GM10847 (cell line): ENCODE results near the gene ZNF598.

Experiments used
- POLR2A ChIP-seq: IDR thresholded peaks from 2 replicates; pipeline ENCODE4 v1.6.1; 2011; ENCODE audit not compliant: insufficient read length; ENCODE audit errors: extremely low read depth

The ZNF598 gene

DNA sequence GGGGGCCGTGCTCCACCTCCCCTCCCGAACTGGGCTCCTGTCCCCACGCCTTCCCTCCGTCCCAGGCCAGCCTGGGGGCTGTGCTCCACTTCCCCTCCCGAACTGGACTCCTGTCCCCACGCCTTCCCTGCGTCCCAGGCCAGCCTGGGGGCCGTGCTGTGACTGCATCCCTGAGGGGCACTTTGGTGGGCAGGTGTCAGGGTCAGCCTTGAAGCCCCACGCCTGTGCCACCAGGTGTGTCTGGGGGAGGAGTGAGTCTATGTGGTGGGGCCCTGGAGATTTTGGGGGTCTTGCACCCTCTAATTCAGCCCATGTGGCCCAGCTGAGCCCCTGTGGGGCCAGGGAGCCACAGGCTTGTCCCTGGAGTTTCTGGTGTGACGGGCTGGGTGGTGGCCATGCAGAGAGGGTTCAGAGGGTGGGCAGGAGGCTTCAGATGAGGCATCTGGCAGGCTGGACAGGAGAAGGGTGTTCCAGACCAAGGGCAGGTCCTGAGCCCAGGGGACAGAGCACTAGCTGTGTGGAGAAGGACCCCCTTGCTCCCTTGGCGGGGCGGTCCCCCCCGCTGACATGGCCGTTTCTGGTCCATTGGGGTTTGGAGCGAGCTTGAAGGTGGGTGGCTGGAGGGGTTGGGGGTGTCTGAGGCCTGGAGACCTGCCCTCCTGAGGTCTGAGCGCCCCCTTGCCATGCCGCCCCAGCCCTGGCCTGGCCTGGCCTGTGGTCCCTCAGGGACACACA, 25.2 kb upstream of the ZNF598 start:
- TF ChIP-seq POLR2A = no peak

DNA sequence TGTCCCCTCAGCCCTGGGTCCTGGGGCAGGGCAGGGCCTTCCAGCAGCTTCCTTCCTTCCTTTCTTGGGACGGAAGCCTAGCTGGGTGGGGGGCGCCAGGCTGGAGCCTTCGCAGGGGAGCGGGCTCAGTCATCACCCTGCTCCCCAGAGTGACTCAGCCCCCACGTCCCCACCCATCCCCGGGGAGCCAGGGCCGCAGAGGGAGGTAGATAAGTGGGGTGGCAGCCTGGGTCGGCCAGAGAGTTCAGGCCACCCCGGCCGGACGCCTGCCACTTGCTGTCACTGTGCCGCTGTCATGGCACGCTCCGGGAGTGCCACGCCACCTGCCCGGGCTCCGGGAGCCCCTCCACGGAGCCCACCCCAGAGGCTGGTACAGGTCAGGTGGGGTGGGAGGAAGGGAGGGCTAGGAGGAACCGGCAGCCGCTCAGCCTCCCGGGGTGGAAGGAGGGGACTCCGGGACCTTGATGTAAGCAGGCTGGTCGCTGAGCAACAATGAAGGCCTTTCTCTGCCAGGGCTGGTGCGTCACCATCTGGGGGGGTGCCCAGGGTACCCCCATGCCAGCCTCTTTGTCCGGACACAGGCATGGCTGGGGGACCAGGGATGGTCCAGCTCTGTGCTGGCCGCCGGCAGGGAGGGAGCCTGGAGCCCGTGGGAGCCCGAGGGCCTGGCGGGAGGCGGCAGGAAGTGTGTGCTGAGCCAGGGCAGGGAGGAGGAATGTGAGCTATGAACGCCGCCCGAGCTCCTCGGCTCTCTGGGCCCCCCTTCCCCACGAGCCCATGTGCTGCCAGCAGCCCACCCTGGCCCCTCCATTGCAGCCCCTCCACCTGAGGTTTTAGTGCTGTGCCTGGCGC, 23.7 kb upstream of the ZNF598 start:
- no peak for TF ChIP-seq POLR2A

DNA sequence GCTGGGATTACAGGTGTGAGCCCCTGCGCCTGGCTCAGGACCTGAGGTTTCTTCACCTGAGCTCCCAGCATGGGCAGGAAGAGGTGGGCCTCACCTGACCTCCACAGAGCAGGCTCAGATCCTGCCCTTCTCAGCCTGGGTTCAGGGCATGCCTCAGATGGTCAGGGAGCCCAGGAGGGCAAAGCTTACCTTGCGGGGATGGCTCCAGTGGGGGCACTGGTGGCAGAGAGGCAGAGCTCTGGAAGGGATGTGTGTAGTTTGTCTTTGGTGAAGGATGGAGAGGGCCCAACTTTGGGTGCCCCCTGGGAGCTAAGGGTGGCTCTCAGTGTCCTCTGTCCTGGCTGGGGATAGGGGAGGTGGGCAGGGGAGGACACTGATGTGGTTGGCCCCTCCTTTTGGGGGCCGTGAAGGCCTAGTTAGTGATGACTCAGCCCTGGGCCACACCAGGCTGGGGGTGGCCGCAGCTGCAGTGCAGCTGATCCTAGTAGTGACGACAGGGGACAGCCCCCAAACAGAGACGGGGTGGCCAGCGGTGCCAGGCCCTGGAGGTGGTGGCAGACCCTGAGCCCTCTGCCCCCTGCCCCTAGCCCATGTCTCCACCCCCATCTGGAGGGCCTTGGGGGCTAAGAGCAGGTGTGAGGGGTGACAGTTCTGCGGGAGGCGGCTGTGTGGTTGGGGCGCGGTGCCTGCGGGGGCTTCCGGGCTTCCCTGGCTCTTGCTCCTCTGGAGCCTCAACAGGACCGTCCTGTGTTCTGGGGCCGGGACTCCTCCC, 22.9 kb upstream of the ZNF598 start:
- no peak for TF ChIP-seq POLR2A

DNA sequence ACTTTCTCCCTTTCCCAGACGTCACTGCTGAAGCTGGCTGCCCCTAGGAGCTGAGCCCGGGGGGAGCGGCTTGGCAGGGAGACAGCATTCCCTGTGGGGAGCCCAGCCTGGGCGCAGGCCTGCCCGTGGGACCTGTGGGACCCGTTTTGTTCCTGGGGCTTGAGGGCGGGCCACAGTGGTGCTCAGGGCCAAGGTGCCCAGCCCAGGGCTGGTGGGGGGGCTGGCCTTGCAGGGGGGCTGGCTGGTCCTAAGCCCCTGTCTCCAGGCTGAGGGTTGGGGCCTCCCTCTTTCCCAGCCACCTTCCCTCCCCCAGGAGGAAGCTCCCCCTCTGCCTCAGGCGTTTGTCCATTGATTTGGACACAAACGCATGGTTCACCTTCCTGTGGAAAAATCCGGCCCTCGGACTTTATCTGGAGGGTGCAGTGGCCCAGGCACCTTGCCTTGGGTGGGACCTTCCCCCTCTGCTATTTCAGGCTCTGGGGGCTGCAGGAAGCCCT, 21.5 kb upstream of the ZNF598 start:
- TF ChIP-seq POLR2A = no peak

DNA sequence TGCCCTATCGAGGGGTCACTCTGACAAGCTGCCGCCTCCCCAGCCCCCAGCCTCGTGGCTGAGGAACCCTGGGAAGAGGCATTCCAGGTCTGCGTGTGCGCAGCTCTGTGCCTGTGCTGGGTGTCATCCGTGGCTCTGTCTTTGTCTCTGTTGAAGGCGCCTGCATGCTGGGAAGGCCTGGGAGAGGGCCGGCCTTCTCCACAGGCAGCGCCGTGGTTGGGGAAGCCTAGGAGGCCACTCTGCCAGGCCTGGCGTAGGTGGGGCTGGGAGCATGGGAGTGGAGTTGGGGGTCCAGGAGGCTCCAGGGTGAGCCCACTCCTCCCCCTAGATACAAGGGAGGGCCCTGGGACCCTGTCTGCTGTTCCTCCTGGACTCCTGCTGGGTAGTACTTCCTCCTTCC, 20.4 kb upstream of the ZNF598 start:
- no peak for TF ChIP-seq POLR2A

DNA sequence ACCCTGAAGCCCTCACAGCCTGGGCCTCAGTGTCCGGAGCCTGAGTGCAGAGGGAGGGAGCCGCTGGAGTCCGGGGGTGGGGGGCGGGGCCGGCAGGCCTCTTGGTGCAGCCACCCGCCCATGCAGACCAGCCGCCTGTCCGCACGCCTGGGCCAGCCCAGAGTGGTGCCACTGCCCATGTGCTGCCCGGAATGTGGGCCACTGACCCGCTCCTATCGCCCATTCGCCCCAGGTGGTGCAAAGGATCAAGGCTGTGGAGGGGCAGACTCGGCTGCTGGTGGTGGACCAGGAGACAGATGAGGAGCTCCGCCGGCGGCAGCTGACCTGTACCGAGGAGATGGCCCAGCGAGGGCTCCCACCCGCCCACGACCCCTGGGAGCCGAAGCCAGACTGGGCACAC, 19.7 kb upstream of the ZNF598 start:
- TF ChIP-seq POLR2A = no peak

DNA sequence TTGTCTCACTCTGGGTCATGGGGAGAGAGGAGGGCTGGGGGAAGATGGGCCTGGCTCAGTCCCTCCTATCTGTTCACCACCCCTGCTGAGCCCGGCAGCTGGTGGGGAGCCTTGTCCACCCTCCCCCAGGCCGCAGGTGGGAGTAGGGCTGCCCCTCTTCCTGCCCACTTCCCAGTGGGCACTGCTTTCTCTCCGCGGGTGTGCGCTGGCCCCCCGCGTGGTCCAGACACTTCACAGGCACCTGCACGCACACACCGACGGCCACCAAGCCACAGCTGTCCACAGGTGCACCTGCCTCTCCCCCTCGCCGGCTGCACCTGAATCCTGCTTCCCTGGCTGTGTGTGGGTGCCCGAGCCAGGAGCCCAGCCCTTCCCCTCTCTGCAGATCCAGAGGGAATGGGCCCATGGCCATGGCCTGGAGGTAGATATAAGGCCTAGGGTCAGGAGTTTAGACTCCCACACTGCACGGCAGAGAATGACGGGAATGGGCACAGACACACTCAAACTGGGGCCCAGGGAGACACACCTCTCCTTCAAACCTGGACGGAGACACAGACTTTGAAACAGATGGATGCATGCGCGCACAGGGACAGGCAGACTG, 19.1 kb upstream of the ZNF598 start:
- TF ChIP-seq POLR2A = no peak

DNA sequence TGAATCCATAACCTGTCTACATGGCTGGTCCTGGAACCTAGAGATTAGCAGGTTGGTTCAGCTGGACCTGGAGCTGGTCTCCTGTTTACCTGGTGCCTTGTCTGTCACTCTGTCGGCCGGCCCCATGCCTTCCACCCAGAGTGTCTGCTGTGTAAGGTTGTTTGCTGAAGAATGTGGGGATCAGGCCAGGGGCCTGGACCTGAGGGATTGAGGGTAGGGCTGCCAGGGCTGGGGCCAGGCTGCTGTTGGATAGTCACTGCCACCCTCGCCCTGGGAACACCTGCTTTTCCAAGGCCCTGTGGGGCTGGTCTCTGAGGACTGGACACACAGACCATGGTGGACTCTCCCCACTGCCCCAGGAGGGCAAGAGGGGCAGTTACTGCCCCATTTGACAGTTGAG, 18.5 kb upstream of the ZNF598 start:
- no peak for TF ChIP-seq POLR2A

DNA sequence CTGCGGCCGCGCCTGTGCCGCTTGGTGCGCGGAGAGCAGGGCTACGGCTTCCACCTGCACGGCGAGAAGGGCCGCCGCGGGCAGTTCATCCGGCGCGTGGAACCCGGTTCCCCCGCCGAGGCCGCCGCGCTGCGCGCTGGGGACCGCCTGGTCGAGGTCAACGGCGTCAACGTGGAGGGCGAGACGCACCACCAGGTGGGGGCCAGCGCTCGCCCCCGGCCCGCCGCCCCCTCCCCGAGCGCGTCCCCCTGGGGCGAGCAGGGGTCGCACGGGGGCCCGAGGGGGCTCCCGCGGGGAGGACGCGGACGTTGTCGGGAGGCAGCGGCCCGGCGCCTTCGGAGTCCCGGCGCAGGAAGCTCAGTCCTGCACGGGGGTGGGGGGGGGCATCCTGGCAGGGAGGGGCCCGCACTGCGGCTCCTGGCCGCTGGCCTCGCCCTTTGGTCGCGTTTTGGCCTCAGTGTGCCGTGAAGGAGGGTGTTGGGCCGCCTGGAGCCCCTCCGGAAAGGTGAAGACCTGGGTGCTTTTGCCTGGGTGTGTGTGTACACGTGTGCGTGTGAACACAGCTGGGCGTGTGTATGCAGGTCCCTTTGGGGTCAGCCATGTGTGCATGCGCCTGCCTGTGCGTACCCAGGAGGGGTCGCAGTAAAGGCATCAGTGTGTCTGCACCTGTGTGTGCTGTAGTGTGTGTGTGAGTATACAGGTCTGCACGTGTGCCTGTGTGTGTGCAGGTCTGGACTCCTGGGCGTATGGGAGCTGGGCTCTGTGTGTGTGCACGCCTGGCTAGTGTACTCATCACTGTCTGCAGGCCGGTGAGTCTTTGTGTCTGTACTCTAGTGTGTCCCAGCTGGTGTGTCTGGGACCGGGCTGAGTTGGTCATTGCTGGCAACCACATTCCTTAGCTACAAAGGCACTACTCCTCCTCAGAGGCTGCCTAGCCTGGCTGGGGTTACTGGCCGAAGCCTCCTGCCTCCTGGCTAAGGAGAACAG, 17.7 kb upstream of the ZNF598 start:
- TF ChIP-seq POLR2A = no peak

DNA sequence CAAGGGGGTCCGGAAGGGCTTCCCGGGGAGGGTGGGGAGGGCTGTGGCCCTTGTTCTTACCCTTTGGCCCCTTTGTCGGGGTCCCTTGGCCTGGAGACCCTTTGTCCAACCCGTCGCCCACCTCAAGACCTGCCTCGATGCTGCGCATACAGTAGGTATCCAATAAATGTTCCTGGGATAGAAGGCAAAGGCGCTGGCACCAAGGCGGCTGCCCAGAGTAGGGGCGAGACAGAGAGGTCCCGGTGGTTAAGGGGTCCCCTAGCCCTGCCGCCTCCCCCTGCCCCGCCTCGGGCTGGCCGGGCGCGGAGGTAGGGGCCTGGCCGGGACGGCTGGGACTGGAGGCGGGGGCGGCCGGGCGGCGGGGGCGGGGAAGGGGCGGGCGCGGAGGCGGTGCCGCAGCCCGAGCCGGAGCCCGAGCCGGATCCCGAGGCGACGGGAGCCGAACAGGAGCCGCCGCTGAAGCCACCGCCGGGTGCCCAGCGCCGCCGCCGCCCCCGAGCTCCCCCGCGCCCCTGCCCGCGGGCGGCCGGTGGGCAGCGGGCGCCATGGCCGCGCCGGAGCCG, 16.9 kb upstream of the ZNF598 start, which contains the start of gene NHERF2:
Gene NHERF2 (plus strand): TSS at position 442 of the 563 bp plus-strand sequence. CDS start 104 bp downstream, at position 546.
- TF ChIP-seq POLR2A = no peak

DNA sequence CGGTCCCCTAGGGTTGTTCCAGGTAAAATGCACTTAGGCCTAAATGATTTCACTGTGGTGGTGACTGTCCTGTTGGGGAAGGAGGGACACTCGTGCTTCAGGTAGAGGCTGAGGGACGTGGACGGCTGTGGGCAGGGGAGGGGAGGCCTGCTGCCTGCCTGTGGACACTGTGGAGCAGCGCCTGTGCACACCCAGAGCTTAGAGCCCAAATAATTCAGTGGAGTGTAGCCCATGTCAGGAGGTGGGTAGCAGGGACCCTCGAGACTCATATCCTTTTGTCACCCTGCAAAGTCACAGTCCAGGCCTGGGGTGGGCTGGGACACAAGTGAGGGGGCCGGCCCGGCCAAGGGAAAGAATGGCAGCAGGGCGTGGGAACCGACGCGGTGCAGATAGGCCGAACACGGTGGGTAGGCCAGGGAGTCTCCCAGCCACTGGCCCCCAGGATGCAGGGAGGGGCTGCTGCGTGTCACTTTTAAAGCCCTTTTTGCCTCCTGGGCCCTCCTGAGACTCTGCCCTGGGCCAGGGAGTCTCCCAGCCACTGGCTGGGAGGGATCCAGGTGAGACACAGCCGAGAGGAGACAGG, 16.3 kb upstream of the ZNF598 start:
- no peak for TF ChIP-seq POLR2A

DNA sequence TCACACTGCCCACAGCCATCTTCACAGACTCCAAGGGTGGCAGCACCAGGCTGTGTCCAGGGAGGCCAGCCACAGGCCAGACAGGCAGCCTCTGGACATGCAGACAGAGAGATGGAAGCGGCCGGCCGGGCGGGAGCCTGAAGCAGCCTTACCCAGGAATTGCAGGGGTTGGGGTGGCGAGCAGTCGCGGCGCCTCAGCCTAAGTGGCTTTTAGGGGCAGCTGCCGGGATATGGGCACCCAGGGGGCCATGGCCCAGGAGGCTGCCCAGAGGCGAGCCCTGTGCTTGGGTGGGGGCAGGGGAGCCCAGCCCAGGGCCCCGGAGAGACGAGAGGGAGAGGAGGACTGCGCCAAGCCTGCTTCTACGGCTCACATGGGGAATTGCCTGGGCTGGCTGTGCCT, 15.6 kb upstream of the ZNF598 start:
- TF ChIP-seq POLR2A = no peak

DNA sequence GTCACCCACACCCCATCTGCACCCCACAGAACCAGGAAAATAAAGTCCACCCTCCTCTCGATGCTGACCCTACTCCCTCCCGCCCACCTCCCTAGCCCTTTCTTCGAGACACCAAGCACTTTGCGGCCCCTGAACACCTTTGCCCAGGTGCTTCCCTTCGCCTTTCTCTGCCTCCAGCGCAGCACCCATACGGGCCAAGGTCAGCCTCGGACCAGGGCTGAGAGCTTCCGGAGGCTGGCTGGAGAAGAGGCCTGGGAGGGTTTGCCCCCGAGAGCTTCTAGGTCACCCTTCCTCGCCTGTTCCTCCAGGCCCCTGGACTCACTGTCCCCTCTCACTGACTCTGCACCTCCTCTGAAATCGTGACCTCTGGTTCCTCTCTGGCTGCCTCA, 14.4 kb upstream of the ZNF598 start:
- TF ChIP-seq POLR2A = no peak
